Fibroblast of the aortic adventitia (primary cell): ENCODE data around the gene ETV6. TPM values are rescaled to one million over a fixed set of nuclear protein-coding genes. Genes with fewer than 3 reads are reported as not detected.

Experiments used
- DNase-seq: peaks from one replicate; pipeline ENCODE4 v3.0.0-alpha.2; 2010; ENCODE audit warnings: low read depth
- H3K4me3 ChIP-seq: 2 replicates; pipeline ENCODE4 v1.5.1; 2011; ENCODE audit warnings: low read depth, mild to moderate bottlenecking, control low read depth, low read length, moderate library complexity
- total RNA-seq: library from RNA; depleted of rRNA; stranded (reverse); fragments of >200 nt; gene quantifications from 2 replicates; pipeline ENCODE4 v1.2.3, GENCODE V29; 2012; ENCODE audit warnings: low replicate concordance
- TF ChIP-seq, protein P1 (sequence below): IDR thresholded peaks from 2 replicates; pipeline ENCODE4 v1.5.1; 2011; ENCODE audit warnings: mild to moderate bottlenecking, low read length, control low read depth, inconsistent platforms; ENCODE audit not compliant: insufficient read depth

ETV6 gene
- total RNA-seq, 1 donor, result 6.1 TPM

DNA sequence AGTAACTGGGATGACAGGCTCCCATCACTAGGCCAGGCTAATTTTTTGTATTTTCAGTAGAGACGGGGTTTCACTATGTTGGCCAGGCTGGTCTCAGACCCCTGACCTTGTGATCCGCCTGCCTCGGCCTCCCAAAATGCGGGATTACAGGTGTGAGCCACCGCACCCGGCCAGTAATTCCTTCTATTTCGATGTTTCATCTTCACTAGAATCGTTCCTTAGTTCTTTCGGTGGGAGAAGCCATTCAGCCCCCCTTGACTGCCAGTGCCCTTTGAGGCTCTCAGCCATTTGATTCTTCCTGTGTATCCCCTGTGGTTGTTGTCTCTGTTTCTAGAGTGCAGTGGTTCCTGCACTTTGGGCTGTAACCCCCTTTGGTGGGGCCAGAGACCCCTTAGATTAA is 174.1 kb downstream of the ETV6 start:
- H3K4me3 ChIP-seq, result no peak overlapping the region
- TF ChIP-seq, protein P1, sequence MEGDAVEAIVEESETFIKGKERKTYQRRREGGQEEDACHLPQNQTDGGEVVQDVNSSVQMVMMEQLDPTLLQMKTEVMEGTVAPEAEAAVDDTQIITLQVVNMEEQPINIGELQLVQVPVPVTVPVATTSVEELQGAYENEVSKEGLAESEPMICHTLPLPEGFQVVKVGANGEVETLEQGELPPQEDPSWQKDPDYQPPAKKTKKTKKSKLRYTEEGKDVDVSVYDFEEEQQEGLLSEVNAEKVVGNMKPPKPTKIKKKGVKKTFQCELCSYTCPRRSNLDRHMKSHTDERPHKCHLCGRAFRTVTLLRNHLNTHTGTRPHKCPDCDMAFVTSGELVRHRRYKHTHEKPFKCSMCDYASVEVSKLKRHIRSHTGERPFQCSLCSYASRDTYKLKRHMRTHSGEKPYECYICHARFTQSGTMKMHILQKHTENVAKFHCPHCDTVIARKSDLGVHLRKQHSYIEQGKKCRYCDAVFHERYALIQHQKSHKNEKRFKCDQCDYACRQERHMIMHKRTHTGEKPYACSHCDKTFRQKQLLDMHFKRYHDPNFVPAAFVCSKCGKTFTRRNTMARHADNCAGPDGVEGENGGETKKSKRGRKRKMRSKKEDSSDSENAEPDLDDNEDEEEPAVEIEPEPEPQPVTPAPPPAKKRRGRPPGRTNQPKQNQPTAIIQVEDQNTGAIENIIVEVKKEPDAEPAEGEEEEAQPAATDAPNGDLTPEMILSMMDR, result no peak
- no peak for DNase-seq

DNA sequence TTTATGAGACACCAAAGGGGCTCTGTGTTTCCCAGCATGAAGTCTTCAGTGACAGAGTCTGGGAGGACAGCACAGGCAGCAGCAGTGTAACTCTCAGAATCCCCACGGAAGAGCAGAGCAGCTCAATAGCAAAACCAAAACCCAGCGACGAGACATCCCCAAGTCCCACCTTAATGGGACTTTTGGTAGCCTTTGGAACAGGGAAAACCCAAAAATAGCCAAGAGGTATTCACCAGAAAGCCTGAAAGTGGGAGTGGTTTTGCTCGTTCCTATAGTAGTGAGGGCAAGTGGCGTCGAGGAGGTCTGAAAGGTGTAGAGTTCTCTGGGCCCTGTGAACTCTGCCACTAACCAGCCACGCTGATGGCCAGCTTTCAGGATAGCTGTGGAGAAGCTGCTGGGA is 174.6 kb downstream of the ETV6 start:
- DNase-seq, result no peak
- TF ChIP-seq, protein P1, result no peak
- H3K4me3 ChIP-seq, result no peak overlapping the region

DNA sequence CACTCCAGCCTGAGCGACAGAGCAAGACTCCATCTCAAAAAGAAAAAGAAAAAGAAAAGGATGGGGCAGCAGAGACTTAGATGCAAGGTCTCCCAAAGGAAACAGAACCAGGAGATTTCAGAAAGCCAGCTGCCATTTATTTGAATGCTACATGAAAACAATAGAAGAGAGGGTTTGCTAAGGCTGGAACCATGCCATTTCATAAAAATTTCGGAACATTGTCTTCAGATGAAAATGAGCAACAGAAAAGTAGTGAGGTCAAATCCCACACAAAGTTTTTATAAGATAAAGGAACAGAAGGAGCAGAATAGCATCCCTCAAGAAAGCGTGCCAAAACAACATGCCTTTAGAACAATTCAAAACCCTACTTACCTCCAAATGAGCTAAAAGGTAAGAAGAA is 175.3 kb downstream of the ETV6 start:
- TF ChIP-seq, protein P1, result no peak
- no peak overlapping the region for H3K4me3 ChIP-seq
- peak; percentile 39 for DNase-seq

DNA sequence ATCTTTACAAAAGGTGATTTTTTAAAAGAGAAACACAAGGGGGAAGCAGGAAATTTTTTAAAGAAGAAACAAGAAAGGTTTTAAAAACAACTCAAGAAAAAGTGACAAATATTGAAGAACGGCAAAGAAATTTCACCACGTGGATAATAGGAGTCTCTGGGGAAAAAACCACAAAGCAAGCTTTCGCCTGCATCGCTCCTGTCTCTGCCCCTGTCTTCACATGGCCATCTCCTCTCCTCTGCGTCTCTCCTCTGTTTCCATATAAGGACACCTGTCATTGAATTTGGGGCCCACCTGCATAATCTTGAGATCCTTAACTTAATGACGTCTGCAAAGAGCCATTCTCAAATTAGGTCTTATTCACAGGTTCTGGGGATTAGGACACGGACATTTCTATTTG is 175.8 kb downstream of the ETV6 start:
- no peak for DNase-seq
- H3K4me3 ChIP-seq, result no peak overlapping the region
- TF ChIP-seq, protein P1, result no peak

DNA sequence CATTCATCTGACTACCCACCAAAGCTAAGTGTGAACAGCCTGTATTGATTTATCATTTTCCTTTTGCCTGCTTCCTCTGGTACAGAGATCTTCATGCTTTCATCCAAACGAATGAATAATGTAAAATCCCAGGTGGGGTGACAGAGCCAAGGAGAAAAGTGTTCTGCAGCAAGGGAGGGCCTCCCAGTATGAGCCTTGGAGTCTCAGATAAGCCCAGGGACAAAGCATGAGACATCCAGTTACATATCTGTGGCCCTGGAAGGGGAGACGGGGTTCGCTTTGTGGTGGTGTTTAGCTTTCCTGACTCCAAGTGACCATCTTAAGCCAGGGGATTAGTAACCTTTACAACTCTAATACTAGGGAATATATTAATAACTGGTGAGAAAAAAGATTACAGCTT is 177.1 kb downstream of the ETV6 start:
- DNase-seq, result no peak
- H3K4me3 ChIP-seq, result no peak overlapping the region
- TF ChIP-seq, protein P1, result no peak

DNA sequence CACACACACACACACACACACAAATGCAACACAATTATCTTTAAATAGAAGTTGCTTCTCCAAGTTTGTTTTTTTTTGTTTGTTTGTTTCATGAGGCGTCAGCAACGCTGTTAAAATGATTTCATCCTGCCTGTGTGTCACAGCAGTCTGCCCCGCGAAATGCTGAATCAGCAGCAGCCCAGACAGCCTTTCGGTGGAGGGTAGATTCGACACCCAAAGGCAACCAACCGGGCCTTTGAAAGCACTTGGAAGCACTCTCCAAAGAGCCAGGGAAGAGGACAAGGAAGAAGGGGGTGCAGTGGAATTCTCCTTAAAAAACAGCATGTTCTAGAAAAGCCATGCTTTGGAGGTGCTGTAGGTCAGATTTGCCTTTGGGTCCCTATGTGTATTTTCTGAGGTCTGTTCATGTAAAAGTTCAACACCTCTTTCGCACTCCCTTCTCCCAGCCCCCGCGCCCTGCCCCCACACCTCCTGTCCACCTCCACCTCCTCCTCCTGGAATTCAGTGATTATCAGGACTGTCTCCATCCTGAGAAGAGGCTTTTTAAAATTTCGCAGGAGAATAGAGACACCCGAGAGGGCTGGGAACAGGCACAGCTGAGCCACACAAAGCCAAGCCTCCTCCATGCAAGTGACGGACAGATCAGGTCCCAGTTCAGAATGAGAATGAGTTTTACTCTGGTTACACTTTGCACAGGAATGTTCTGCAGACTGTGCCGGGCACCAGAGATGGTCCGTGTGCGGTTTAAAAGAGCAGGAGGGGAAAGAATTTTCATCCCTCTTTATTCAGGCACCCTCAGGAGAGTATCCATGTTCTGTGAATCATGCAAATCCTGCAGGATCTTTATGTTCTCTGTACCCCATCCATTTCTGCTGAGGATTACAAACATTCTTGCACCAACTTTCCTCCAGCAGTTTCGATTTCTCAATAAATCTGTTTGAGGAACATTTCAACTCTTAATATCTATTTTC is 177.9 kb downstream of the ETV6 start:
- TF ChIP-seq, protein P1, result no peak
- peak; percentile 7 for DNase-seq
- H3K4me3 ChIP-seq, result no peak overlapping the region
